HG02884 (cell line): ENCODE results near the gene IFI27L1.

Source experiments
- ATAC-seq: cut with Tn5 transposase; IDR thresholded peaks from one replicate; pipeline ENCODE4 v1.9.1; 2021; ENCODE audit warnings: mild to moderate bottlenecking, moderate library complexity; ENCODE audit not compliant: unreplicated experiment

IFI27L1 gene

GRCh38 chr14:94077823-94078222, 3.3 kb upstream of the IFI27L1 start:
- no peak for ATAC-seq

DNA sequence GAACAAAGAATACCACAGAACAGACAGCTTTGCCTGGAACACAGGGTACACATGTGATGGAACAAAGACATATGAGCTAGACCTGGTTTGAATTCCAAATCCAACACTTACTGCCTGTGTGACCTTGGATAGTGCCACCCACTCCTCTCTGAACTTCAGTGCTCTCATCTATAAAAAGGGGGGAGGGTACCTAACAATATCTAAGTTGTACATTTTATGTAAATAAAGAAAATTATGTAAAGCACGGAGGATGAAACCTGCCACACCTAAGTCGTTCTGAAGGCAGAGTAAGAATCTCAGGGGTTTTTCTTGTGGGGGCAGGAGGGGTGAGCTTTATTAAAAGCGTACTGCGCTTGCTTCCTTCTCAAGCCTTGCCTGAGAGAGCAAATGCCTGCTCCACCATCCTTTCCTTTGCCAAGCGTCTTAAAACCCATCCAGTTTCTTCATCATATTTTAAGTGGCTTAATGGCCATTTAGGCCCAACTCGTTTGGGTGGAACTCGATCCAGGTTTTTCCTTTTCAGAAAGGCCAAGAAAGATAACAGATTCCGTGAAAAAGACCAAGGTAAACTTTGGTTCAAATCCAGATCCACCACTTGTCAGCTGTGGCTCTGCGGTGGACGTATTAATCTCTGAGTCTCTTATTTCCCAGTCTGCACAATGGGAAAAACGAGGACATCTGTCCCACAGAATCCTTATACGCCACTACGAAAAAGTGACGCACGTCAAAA, 1.1 kb upstream of the IFI27L1 start:
- no peak for ATAC-seq

GRCh38 chr14:94081386-94081820, 293 bp downstream of the IFI27L1 start:
- ATAC-seq, result peak; percentile 28

- ATAC-seq, result no peak
Observed at GRCh38 chr14:94087891-94088290, 6.8 kb downstream of the IFI27L1 start.

DNA sequence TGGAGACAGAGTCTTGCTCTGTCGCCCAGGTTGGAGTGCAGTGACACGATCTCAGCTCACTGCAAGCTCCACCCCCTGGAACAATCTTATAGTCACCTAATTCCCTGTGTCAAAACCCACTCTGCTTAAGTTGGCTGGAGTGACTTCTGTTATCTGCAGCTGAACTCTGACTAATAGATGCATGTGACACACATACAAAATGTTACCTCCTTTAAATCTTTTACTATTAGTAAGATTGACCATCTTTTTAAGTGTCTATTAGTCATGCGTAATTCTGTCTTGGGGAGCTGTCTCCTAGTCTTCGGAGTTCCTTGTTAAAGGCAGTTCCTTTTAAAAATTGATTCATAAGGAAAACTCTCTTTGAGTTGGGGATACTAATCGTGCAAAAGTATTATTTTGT, 7.4 kb downstream of the IFI27L1 start:
- no peak for ATAC-seq

DNA sequence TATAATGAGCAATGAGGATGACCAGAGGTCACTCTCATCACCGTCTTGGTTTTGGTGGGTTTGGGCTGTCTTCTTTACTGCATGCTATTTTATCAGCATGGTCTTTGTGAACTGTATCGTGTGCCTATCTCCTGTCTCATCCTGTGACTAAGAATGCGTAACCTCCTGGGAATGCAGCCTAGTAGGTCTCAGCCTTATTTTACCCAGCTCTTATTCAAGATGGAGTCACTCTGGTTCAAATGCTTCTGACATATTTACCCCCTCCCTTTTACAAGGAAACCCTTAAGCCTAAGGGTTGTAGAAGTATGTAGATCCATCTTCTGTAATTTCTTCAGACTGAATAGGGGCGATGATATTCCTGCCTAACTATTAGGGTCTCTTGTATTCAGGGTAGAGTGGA, 8.4 kb downstream of the IFI27L1 start:
- ATAC-seq, result no peak

DNA sequence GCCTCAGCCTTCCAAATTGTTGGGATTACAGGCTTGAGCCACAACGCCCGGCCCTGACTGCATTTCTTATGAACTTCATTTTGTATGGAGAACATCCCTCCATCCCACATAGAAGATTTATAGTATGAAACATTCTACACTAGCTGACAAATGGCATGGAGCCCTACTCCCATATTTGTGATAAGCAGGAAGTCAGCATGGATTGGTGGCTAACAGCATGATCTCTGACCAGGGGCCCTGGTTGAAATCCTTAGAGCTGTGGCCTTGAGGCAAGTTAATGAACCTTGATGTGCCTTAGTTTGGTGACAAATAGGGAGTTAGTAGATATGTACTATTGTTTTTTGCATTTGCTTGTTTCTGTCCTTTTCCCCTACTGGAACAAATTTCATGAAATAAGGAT, 12.3 kb downstream of the IFI27L1 start:
- ATAC-seq, result no peak

DNA sequence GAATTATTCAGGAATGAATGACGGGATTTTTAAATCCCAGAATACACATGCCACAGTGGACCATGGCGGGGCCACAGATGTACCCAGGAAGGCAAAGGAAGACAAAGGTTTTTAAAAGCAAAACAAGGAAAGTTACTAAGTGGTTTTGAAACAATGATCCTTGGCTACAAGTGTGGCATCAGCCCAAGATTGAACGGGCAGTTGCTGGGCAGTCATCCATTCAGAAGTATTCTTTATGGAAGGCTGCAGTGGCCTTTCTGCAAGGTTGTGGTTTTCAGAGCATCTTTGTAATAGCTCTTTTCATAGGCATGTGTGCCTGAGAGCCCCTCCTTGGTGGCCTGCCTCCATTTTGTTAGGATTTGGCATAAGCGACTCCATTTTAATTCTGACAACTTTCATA, 16.0 kb downstream of the IFI27L1 start:
- no peak for ATAC-seq

DNA sequence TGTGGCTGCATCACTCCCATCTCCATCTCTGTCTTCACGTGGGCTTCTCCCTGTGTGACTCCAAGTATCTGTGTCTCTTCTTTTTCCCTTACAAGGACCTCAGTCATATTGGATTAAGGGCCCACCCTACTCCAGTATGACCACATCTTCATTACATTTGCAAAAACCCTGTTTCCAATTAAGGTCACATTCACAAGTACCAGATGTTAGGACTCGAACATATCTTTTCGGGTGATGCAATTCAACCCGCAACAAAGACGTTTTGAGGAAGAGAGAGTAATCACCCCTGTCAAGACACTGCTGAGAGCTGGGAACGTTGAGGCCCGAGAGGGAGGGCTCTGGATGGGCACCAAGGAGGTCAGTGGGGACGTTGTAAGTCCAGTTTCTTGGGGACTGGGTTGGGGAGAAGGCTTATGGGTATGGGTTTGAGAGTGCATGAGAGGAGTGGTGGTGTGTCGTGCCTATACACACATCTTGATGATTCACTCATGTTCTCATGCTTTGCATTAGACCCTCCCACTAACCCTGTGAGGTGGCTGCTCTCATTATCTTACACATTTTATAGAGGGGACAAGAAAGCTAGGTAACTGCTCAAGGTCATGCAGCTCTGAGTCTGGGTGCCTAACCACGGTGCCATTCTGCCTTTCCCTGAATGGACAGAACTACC, 17.3 kb downstream of the IFI27L1 start:
- no peak for ATAC-seq

DNA sequence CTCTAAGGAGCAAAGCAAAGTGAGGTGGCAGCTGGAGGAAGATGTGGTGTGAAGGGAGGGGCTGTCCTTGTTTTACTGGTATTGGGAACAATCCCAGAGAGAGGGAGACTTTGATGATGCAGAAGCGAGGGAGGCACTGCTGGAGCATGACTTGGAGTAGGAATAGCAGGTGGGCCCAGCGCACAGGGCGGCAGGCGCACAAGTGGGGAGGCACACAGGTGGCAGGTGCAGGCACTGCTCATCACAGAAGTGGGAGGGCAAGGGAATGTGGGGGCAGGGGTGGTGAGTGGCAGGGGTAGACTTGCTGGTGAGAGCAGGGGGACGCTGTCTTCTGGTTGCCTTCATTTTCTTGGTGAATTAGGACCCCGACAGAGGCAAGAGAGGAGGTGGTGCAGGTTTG, 17.9 kb downstream of the IFI27L1 start:
- no peak for ATAC-seq

DNA sequence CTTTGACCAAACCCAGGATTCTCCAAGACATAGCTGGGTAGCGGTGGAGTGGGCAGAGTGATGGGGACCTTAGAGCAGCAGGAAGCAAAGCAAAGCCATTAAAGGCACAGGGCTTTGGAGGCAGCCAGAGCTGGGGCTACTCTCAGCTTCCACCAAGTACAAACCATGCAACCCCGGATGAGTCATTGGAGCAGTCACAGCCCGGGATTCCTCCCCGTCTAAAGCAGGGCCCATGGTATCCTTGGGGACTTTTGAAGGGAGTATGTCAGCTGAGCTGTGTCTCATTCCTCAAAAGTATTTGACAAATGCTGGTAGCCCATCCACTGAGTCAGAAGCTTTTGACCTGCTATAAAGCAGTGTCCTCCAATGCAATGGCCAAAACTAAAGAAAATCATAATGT, 19.7 kb downstream of the IFI27L1 start:
- no peak for ATAC-seq

DNA sequence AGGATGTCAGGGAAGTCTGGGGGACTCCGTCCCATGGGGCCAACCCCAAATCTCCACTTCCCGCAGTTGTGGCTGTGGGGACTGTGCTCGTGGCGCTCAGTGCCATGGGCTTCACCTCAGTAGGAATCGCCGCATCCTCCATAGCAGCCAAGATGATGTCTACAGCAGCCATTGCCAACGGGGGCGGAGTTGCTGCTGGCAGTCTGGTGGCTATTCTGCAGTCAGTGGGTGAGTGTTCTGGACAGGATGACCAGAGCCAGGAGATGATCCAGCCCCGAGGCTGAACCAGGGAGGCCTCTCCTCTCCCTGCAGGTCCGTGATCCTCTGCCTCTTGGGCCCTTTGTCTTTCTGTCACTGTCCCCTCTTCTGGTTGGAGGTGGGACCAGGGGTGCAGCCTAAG, 20.6 kb downstream of the IFI27L1 start:
- no peak for ATAC-seq

GRCh38 chr14:94102768-94103482, 21.8 kb downstream of the IFI27L1 start:
- ATAC-seq, result no peak

DNA sequence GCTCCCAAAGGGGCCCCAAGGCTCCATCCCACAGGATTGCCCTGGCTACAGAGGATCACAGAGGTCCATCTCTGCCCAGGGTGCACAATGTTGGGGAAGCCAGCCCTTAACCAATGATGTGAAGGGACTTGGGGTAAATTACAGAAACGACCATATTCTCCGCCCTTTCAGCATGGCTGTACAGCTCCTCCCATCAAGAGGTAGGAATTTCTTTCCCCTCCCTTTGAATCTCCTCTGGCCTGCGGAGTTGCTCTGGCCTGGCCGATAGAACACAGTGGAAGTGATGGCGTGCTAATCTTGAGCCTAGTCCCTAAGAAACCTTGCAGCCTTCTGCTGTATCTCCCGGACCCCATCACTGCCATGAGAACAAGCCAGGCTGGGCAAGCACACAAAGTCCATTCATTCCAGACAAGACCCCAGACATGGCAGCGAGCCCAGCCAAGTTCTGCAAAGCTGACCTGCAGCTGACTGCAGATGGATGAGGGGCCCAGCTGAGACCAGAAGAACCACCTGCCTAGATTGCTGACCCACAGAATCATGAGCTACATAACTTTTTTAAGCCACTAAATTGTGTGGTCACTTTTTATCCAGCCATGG, 22.5 kb downstream of the IFI27L1 start:
- ATAC-seq, result no peak

GRCh38 chr14:94104731-94105130, 23.6 kb downstream of the IFI27L1 start:
- no peak for ATAC-seq

DNA sequence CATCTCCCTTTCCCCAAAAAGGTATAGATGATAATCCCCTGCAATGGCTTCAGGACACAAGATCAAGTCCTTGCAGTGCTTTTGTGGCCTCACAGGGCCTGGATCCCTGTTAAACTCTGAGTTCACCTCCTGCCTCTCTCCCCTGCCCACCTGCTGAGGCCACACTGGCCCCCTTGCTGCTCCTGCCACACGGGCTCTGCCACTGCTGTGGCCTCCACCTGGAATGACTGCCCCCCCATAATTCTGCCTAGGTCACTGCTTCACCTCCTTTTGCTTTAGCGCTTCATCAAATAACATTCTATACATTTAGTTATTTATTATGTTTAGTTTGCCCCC, 28.8 kb downstream of the IFI27L1 start:
- ATAC-seq, result no peak

GRCh38 chr14:94110552-94111181, 29.6 kb downstream of the IFI27L1 start, which contains the start of gene IFI27:
IFI27 (plus strand) TSS chr14:94110736.
- no peak for ATAC-seq

- no peak for ATAC-seq
Observed at GRCh38 chr14:94111276-94112095, 30.4 kb downstream of the IFI27L1 start.

- ATAC-seq, result no peak
Observed at GRCh38 chr14:94112513-94113063, 31.5 kb downstream of the IFI27L1 start.

- no peak for ATAC-seq
Observed at GRCh38 chr14:94113073-94113472, 32.0 kb downstream of the IFI27L1 start.
